Right atrium auricular region (tissue), 2 donors: Measurements from ENCODE around the gene MRPL43. TPM values are rescaled to one million over a fixed set of nuclear protein-coding genes. Genes with fewer than 3 reads are reported as not detected.
A peak's percentile ranks its signal among the peaks of the same experiment; 100 is the strongest.
"Not testable (repeated sequence)": the region's sequence is repeated elsewhere in the genome, so short reads cannot be mapped to it uniquely, and the experiment has no call there.

ENCODE experiments used
- DNase-seq: peaks from one replicate; pipeline ENCODE4 v3.0.0-alpha.2; 2019; ENCODE audit warnings: low spot score
- H3K27ac ChIP-seq, 2 donors: fragments of 200-600 bp; sonication (generic); 1 replicate in 1 of 2; 2 replicates in 1 of 2; pipeline ENCODE4 v1.5.1; 2016 to 2019
- H3K27me3 ChIP-seq, 2 donors: fragments of 200-600 bp; sonication (generic); one replicate each; pipeline versions ENCODE4 v1.5.1 to v1.6.0; 2017 to 2019
- H3K36me3 ChIP-seq: fragments of 200-600 bp; sonication (generic); one replicate; pipeline ENCODE4 v1.5.1; 2016
- H3K4me1 ChIP-seq, 2 donors: fragments of 200-600 bp; sonication (generic); one replicate each; pipeline versions ENCODE4 v1.5.1 to v1.6.0; 2017 to 2019
- H3K4me3 ChIP-seq, 2 donors: fragments of 200-600 bp; sonication (generic); 1 replicate in 1 of 2; 2 replicates in 1 of 2; pipeline ENCODE4 v1.5.1; 2017 to 2019; ENCODE audit warnings: mild to moderate bottlenecking in 1 of 2, moderate library complexity in 1 of 2
- H3K9me3 ChIP-seq, 2 donors: fragments of 200-600 bp; sonication (generic); one replicate each; pipeline ENCODE4 v1.5.1; 2019
- total RNA-seq, 2 donors: library from RNA; depleted of rRNA; stranded (reverse); fragments of >200 nt; gene quantifications; one replicate each; pipeline ENCODE4 v1.1.0, GENCODE V29; 2016
- TF ChIP-seq, protein P1 (sequence below), 2 donors: fragments of 200-600 bp; sonication (generic); IDR thresholded peaks; one replicate each; pipeline ENCODE4 v1.5.1; 2019; ENCODE audit warnings: antibody characterized with exemption in 2 of 2

The MRPL43 gene
- total RNA-seq, result 10 to 100 TPM; 60.1 to 88.4 TPM

DNA sequence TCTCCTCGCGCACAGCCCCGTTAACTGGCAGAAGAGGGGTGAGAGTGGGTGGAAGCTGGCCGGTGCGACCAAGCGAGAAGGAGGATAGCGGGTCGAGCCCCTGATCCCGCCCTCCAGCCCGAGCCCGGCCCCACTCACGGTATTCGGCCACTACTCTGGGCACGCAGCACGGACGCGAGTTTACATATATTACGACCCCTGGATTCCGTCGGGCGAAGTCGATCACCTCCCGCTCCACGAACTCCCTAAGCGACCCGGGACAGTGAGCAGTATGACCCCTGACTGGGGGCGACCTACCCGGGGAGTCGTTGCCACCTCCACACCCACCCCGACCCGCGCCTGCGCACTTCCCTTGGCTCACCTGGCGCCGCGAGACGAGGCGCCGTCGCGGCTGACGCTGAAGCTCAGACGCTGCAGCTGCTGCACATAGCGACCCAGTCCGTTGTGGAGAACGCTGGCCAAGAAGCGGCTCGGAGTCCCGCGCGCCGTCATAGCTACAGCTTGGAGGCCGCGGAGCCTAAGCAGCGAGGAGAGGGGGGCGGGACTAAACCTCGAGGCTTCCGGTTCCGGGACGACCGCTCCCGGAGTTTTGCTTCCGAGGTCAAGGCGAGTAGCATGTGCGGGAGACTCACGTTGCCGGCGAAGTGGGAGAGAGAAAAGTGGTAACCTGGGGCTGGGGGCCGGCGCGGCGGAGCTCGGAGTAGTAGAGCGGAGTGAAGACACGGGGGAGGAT, at the start of gene MRPL43, which contains the start of gene TWNK:
Gene MRPL43 (minus strand): TSS at position 546 of the 733 bp plus-strand sequence. CDS start 54 bp downstream, at position 492.
Gene TWNK (plus strand): TSS at position 592 of the 733 bp plus-strand sequence. CDS start 668 bp downstream, outside the sequence.
- peaks cover 0 to 22% of the 10 kb centered on the region in 2 donors for H3K4me1 ChIP-seq
- no peaks in the 10 kb centered on the region for H3K9me3 ChIP-seq
- H3K36me3 ChIP-seq, result peaks cover 37% of the 10 kb centered on the region
- TF ChIP-seq, protein P1, sequence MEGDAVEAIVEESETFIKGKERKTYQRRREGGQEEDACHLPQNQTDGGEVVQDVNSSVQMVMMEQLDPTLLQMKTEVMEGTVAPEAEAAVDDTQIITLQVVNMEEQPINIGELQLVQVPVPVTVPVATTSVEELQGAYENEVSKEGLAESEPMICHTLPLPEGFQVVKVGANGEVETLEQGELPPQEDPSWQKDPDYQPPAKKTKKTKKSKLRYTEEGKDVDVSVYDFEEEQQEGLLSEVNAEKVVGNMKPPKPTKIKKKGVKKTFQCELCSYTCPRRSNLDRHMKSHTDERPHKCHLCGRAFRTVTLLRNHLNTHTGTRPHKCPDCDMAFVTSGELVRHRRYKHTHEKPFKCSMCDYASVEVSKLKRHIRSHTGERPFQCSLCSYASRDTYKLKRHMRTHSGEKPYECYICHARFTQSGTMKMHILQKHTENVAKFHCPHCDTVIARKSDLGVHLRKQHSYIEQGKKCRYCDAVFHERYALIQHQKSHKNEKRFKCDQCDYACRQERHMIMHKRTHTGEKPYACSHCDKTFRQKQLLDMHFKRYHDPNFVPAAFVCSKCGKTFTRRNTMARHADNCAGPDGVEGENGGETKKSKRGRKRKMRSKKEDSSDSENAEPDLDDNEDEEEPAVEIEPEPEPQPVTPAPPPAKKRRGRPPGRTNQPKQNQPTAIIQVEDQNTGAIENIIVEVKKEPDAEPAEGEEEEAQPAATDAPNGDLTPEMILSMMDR (IDR thresholded peaks at IDR 0.05), result no peak
- peak within 1 kb of the TSS; percentile 91 to 94 for H3K4me3 ChIP-seq
- H3K27ac ChIP-seq, result peak within 1 kb of the TSS; percentile 82 to 83
- peak; percentile 82 for DNase-seq
- no peaks in the 10 kb centered on the region for H3K27me3 ChIP-seq

- Histone ChIP-seq H3K27me3 (no peaks in the 10 kb centered on the region), H3K36me3 (peaks cover 43% of the 10 kb centered on the region), H3K9me3 (no peaks in the 10 kb centered on the region), H3K27ac (no peak overlapping the region), H3K4me1 (peaks cover 0 to 21% of the 10 kb centered on the region in 2 donors), H3K4me3 (no peak overlapping the region)
- TF ChIP-seq, protein P1 (IDR thresholded peaks at IDR 0.05), result no peak
- DNase-seq, result no peak
These were observed 49.4 kb upstream of the MRPL43 start for GRCh38 chr10:101036726-101037125.

DNA sequence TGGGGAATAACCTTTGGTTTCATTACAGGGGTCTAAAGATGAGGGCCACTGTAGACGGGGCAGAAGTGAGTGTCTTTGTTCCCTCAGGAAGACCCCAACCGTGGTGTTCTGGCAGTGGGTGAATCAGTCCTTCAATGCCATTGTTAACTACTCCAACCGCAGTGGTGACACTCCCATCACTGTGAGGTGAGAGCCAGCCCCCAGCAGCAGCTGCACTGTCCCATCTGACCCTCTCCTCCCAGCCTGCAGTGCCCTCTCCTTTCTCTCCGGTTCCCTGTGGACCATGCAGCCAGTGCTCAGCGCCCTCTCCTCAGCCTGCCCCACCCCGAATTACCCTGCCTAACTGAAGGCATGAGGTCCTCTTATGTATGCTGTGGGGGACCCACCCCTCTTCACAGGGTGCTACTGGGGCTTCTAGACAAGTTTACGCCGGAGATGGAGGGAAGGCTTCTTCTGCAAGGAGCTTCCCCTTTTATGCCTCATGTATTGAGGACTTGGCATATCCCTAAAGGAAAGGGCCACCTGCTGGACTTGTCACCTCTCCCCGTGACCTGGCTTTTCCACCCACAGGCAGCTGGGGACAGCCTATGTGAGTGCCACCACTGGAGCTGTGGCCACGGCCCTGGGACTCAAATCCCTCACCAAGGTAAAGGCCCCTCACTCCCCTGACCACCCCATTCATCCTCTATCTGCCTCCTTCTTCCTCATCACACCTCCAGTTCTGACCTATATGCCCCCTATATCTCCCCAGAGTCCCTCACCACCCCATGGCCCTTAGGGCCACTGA, 48.8 kb upstream of the MRPL43 start:
- H3K9me3 ChIP-seq, result no peaks in the 10 kb centered on the region
- H3K27me3 ChIP-seq, result no peaks in the 10 kb centered on the region
- H3K36me3 ChIP-seq, result peaks cover 43% of the 10 kb centered on the region
- no peak for DNase-seq
- TF ChIP-seq, protein P1 (IDR thresholded peaks at IDR 0.05), result no peak
- peaks cover 0 to 17% of the 10 kb centered on the region in 2 donors for H3K4me1 ChIP-seq
- H3K4me3 ChIP-seq, result no peak overlapping the region
- no peak overlapping the region for H3K27ac ChIP-seq

GRCh38 chr10:101035314-101035713, 48.0 kb upstream of the MRPL43 start:
- no peak for DNase-seq
- H3K36me3 ChIP-seq, result peaks cover 43% of the 10 kb centered on the region

DNA sequence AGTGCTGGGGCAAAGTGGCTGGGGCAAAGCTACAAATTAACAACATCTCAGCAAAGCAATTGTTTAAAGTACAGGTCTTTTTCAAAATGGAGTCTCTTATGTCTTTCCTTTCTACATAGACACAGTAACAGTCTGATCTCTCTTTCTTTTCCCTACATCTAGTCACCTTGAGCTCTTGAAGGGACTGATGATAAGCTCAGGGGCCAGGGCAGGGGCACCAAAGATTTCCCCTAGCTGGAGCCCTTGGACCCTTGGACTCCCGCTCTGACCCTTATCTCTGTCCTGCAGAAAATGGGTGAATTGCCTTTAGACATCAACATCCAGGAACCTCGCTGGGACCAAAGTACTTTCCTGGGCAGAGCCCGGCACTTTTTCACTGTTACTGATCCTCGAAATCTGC, 47.1 kb upstream of the MRPL43 start:
- not testable (repeated sequence) for H3K9me3 ChIP-seq, DNase-seq, H3K27ac ChIP-seq, H3K27me3 ChIP-seq, H3K4me3 ChIP-seq
- Histone ChIP-seq H3K36me3 (peaks cover 43% of the 10 kb centered on the region), H3K4me1 (peaks cover 0 to 20% of the 10 kb centered on the region in 2 donors)

More at GRCh38 chr10:101035314-101035713, 48.0 kb upstream of the MRPL43 start:
- TF ChIP-seq, protein P1 (IDR thresholded peaks at IDR 0.05), result no peak
- Histone ChIP-seq H3K27me3 (no peaks in the 10 kb centered on the region), H3K4me1 (peaks cover 0 to 20% of the 10 kb centered on the region in 2 donors), H3K27ac (no peak overlapping the region), H3K4me3 (no peak overlapping the region), H3K9me3 (no peaks in the 10 kb centered on the region)

- H3K27ac ChIP-seq, result peak overlapping the region; percentile 99 to 100
- no peaks in the 10 kb centered on the region for H3K9me3 ChIP-seq
- no peaks in the 10 kb centered on the region for H3K27me3 ChIP-seq
- TF ChIP-seq, protein P1 (IDR thresholded peaks at IDR 0.05), result no peak
- no peak for DNase-seq
- H3K4me1 ChIP-seq, result peaks cover 0 to 20% of the 10 kb centered on the region in 2 donors
- H3K36me3 ChIP-seq, result peaks cover 37% of the 10 kb centered on the region
- peak overlapping the region; percentile 77 to 89 for H3K4me3 ChIP-seq
These were observed 46.0 kb upstream of the MRPL43 start for GRCh38 chr10:101033276-101033675.
